Effector memory CD4-positive, alpha-beta T cell (primary cell): ENCODE measurements around the gene PMM2.

Experiments
- DNase-seq, 3 donors: peaks; one replicate each; pipeline ENCODE4 v3.0.0-alpha.2; 2020
- H3K27ac ChIP-seq: 2 replicates; pipeline ENCODE4 v1.7.0; 2013; ENCODE audit warnings: mild to moderate bottlenecking, low read length, moderate library complexity; ENCODE audit not compliant: insufficient read depth, poor library complexity, severe bottlenecking
- H3K27me3 ChIP-seq: replicated peaks from 2 replicates; pipeline ENCODE4 v1.7.0; 2013; ENCODE audit warnings: mild to moderate bottlenecking, low read length; ENCODE audit not compliant: insufficient read depth, control insufficient read depth, poor library complexity, severe bottlenecking
- H3K36me3 ChIP-seq: 2 replicates; pipeline ENCODE4 v1.7.0; 2013; ENCODE audit warnings: mild to moderate bottlenecking, low read length, moderate library complexity; ENCODE audit not compliant: control insufficient read depth, insufficient read depth
- H3K4me1 ChIP-seq: 2 replicates; pipeline ENCODE4 v1.7.0; 2013; ENCODE audit warnings: low read length, mild to moderate bottlenecking; ENCODE audit not compliant: control insufficient read depth, insufficient read depth, poor library complexity, severe bottlenecking
- H3K4me3 ChIP-seq: 2 replicates; pipeline ENCODE4 v1.7.0; 2013; ENCODE audit warnings: low read length, low read depth, mild to moderate bottlenecking; ENCODE audit not compliant: insufficient read depth, poor library complexity, severe bottlenecking
- H3K9me3 ChIP-seq: 2 replicates; pipeline ENCODE4 v1.7.0; 2013; ENCODE audit warnings: mild to moderate bottlenecking, low read length, moderate library complexity; ENCODE audit not compliant: control insufficient read depth

Gene PMM2

DNA sequence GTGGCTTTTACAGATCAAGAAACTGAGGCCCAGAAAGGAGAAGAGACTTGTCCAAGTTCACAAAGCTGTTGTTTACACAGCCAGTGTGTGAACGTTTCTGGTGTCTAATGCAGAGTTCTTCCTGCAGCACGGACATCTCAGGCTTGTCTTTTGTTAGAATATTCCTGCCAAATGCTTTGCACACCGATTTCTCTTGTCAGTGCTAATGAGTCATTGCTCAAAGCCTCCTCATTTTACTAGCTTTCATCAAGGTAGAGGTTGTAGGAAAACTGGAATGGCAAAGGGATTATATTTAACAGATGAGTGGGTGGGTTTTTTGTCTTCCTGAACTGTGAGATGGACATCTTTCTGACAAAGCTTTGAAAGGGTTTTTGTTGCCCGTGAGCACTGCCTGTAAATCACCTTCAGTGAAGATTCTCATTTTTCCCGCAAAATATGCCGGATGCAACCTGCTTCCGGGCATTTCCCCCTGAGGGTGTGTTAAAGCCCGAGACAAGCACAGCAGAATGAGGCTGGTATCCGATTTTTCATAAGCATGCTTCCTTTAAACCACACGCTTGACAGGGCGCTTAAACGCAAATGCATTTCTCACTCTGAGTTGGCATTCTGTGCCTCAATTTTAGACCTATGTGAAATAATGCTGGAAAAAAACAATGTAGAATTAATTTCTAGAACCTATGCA is 14.7 kb downstream of the PMM2 start:
- Histone ChIP-seq H3K9me3 (no peaks in the 10 kb centered on the region), H3K36me3 (peaks cover 67% of the 10 kb centered on the region), H3K4me3 (no peak overlapping the region), H3K27ac (no peak overlapping the region), H3K27me3 (no peaks in the 10 kb centered on the region), H3K4me1 (peaks cover 6% of the 10 kb centered on the region)
- no peak for DNase-seq

DNA sequence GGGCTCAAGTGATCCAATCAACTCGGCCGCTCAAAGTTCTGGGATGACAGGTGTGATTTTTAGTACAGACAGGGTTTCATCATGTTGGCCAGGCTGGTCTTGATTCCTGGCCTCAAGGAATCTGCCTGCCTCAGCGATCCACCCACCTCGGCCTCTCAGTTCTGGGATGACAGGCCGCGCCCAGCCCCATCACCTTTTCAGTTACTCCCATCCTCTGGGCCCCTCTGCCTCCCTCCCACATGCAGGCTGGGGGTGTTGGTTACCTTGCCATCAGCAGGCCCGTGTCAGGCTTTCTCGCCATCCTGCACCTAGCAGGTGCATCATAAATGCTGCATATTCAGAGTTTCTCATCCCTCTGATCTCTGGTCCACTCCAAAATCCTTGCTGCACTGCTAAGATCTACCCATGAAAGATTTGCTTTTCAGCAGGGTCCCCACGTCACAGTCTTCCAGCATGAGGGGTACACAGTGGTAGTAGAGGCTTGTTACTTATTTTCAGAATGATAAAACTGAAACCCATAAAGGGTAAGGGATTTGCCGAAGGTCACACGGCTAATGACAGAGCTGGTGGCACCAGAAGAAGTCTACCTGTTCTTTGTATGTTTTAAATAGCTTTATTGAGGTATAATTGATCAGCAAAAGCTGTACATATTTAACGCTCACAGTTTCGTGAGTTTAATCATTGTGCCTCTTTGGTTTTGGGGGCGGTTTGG is 16.6 kb downstream of the PMM2 start:
- no peak for DNase-seq
- H3K4me1 ChIP-seq, result peaks cover 6% of the 10 kb centered on the region
- H3K36me3 ChIP-seq, result peaks cover 54% of the 10 kb centered on the region
- no peaks in the 10 kb centered on the region for H3K9me3 ChIP-seq
- no peak overlapping the region for H3K27ac ChIP-seq
- no peaks in the 10 kb centered on the region for H3K27me3 ChIP-seq
- no peak overlapping the region for H3K4me3 ChIP-seq

DNA sequence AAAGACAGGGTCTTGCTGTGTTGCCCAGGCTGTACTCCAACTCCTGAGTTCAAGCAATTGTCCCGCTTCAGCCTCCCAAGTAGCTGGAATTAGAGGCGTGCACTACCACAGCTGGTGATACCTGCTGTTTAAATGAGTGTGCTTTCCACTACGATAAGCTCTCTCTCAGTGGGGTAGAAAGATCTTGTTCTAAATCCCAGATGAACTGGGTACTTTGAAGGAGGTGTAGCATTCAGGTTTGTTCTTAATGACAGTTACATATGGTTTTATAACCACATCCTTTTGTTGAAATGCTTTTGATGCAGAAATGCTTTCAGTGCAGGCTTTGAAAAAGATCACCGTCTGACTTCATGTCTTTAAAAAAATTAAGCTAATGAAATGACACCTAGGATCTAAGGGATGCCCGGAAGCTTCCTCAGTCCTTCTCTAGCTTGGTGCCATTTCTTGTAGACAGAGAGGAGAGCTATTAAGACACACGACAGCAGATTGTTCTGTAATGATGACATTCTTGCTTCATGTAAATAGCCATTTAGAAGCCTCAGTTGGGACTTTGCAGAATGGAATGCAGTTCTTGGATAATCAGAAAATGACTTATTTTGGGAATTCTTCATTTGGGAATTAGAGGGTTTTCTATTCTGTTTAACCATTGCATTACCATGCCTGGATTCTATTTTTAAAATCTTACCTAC is 19.5 kb downstream of the PMM2 start:
- H3K4me1 ChIP-seq, result peaks cover 6% of the 10 kb centered on the region
- no peak for DNase-seq
- H3K27me3 ChIP-seq, result no peaks in the 10 kb centered on the region
- peaks cover 42% of the 10 kb centered on the region for H3K36me3 ChIP-seq
- no peaks in the 10 kb centered on the region for H3K9me3 ChIP-seq
- H3K27ac ChIP-seq, result no peak overlapping the region
- no peak overlapping the region for H3K4me3 ChIP-seq

DNA sequence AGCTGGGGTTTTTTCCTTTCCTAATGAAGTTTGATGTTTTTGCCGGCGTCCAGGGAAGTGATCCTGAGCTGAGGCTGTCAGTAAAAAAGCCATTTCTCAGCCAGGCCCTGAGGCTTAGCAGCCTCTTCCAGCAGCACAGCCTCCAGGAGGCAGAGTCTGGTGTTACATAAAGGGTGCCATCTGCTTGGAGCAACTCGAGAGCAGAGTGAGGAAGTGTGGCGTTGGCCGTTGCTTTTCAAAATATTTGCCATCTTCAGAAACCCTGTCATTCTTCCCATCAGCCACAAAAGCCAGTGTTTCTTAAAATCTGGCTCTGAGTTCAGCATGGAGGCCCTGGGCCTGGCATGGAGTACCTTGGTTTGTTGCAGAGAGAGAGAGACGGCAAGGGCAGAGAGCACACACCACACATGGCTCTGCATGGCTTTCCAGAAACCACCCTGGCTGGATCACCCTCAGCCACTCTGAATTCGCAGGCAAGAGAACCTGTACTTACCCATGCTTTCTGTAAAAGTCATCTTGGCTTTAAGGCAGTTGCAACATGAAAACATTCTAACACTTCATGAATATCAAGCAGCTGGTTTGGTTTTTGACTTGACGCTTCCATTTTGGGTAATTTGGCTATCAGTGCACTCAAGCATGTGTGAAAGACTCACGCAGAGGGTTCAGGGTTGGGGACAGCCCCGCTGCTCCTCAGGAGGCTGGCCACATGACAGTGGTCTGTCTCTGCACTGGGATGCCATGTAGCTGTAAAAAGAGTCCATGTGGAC is 21.0 kb downstream of the PMM2 start:
- H3K36me3 ChIP-seq, result peaks cover 28% of the 10 kb centered on the region

DNA sequence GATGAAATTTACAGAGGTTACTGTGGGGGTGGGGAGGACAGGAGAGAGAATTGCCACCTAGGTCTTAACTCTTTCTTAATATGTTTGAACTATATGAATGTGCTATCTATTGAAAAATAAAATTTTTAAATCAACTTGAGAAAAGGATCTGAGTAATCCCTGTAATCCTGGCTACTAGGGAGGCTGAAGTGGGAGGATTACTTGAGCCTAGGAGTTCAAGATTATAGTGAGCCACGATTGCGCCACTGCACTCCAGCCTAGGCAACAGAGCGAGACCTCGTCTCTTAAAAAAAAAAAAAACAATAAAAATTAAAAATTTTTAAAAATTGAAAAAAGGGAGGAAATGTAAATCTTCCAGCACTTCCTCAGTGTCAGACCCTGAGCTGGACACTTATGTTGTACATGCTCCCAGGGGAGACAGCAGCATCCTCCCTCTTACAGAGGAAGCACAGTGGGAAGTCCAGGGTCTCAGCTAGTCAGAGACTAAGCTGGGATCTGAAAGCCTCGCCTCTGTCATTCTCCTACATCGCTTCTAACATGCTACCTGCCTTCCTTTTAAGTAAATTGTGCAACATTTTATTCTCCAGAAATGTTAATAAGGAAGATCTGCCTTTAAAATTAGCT is 21.9 kb downstream of the PMM2 start:
- Histone ChIP-seq H3K27ac (no peak overlapping the region), H3K4me1 (peaks cover 6% of the 10 kb centered on the region), H3K4me3 (no peak overlapping the region), H3K36me3 (peaks cover 26% of the 10 kb centered on the region), H3K27me3 (no peaks in the 10 kb centered on the region), H3K9me3 (no peaks in the 10 kb centered on the region)
- no peak for DNase-seq

More for the DNA sequence above, 21.0 kb downstream of the PMM2 start:
- Histone ChIP-seq H3K9me3 (no peaks in the 10 kb centered on the region), H3K27me3 (no peaks in the 10 kb centered on the region), H3K4me1 (peaks cover 6% of the 10 kb centered on the region), H3K27ac (no peak overlapping the region), H3K4me3 (no peak overlapping the region)
- DNase-seq, result no peak

DNA sequence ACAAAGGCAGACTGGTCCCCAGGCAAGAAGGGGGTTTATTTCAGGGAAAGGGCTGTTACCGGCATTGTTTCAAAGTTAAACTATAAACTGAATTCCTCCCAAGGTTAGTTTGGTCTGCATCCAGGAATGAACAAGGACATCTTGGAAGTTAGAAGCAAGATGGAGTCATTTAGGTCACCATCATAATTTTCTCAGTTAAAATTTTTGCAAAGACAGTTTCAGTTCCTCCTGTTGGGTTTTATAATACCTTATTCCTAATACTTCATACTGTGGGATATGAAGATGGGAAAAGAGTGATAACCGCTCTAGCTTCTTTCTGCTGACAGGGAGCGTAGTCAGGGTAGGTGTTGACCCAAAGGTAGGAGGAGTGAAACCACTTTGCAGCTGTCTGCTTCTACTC is 24.8 kb downstream of the PMM2 start:
- no peak overlapping the region for H3K27ac ChIP-seq
- no peak overlapping the region for H3K4me3 ChIP-seq
- H3K9me3 ChIP-seq, result no peaks in the 10 kb centered on the region
- no peak for DNase-seq
- H3K36me3 ChIP-seq, result peaks cover 16% of the 10 kb centered on the region
- H3K27me3 ChIP-seq, result no peaks in the 10 kb centered on the region
- no peaks in the 10 kb centered on the region for H3K4me1 ChIP-seq

DNA sequence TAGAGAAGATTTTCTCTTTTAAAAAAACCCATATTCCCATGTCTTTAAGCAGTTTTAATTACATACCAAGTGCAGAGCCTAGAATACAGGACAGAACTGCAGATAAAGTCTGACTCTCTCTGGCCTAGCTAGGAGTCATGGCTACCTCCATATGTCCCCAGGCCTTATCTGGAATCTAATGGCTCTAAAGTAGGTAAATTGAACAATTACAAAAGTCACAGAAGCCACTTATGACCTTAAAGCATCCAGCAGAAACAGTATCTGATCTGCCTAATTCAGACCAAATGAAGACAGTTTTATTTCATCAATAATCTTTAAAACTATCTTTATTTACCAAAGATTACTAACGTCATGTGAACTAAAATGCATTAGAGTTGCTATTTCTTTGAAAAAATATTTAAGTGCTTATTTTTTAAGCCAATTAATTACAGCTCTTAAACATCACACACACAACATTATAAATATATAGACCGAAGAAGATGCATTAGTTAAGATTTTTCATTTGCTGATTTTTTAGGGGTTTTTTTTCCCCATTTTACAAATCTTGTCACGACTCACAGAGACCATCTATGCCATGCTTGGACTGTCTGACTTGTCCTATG is 28.7 kb downstream of the PMM2 start:
- H3K36me3 ChIP-seq, result peaks cover 8% of the 10 kb centered on the region
- no peaks in the 10 kb centered on the region for H3K9me3 ChIP-seq
- DNase-seq, result no peak

DNA sequence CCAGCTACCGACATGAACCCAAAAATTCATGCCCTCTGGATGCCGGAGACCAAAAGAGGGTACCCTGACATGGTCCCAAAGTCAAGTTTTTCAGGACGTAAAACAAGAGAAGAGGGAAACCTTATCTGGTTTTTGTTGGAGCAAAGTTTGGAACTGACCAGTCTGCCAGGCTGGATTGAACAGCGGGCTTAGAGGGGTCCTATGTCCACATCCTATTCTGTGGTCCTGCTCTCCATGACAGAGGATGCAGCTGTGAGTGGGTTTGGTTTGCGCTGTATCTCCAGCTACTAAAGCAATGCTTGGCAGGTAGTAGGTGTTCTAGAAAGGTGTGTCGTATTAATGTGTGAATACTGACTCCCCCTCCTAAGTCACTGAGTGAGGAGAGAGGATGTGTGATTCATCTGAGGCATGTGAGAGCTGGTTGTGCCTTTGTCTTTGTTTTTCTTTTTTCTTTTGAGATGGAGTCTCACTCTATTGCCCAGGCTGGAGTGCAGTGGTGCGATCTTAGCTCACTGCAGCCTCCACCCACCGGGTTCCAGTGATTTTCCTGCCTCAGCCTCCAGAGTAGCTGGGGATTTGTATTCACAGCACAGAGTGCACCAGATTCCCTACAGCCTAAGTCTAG is 31.0 kb downstream of the PMM2 start:
- no peak overlapping the region for H3K27ac ChIP-seq
- no peaks in the 10 kb centered on the region for H3K27me3 ChIP-seq
- no peaks in the 10 kb centered on the region for H3K9me3 ChIP-seq
- H3K4me3 ChIP-seq, result no peak overlapping the region
- no peak for DNase-seq
- no peaks in the 10 kb centered on the region for H3K4me1 ChIP-seq
- H3K36me3 ChIP-seq, result peaks cover 11% of the 10 kb centered on the region

More for the DNA sequence above, 28.7 kb downstream of the PMM2 start:
- no peak overlapping the region for H3K4me3 ChIP-seq
- H3K27ac ChIP-seq, result no peak overlapping the region
- H3K4me1 ChIP-seq, result no peaks in the 10 kb centered on the region
- H3K27me3 ChIP-seq, result no peaks in the 10 kb centered on the region

DNA sequence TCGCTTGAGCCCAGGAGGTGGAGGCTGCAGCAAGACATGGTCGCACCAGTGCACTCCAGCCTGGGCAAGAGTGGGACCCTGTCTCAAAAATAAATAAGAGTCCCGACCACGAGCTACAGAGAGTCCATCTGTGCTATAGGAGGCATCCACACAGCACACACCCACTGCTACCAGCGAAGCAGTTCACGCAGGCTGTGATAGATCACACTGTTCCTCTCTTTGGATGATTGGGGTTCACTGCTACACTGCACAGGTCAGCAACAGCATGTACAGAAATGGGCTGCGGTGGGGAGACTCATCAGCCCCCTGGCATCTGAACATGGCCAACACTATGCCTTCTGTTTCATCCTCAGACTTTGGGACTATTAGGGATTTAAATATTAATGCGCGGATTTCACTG is 33.8 kb downstream of the PMM2 start:
- no peak overlapping the region for H3K4me3 ChIP-seq
- H3K9me3 ChIP-seq, result no peaks in the 10 kb centered on the region
- no peaks in the 10 kb centered on the region for H3K4me1 ChIP-seq
- DNase-seq, result no peak
- no peaks in the 10 kb centered on the region for H3K27me3 ChIP-seq
- H3K27ac ChIP-seq, result no peak overlapping the region
- peaks cover 11% of the 10 kb centered on the region for H3K36me3 ChIP-seq
